Activated CD8-positive, alpha-beta memory T cell treated with anti-CD3 and anti-CD28 coated beads for 1 hour (primary cell): Measurements from ENCODE around the gene CABCOCO1.

Experiments
- DNase-seq, 2 donors: peaks; one replicate each; pipeline ENCODE4 v3.0.0-alpha.2; 2020; ENCODE audit warnings: low read depth in 1 of 2; ENCODE audit errors: extremely low read depth in 1 of 2

CABCOCO1 gene

DNA sequence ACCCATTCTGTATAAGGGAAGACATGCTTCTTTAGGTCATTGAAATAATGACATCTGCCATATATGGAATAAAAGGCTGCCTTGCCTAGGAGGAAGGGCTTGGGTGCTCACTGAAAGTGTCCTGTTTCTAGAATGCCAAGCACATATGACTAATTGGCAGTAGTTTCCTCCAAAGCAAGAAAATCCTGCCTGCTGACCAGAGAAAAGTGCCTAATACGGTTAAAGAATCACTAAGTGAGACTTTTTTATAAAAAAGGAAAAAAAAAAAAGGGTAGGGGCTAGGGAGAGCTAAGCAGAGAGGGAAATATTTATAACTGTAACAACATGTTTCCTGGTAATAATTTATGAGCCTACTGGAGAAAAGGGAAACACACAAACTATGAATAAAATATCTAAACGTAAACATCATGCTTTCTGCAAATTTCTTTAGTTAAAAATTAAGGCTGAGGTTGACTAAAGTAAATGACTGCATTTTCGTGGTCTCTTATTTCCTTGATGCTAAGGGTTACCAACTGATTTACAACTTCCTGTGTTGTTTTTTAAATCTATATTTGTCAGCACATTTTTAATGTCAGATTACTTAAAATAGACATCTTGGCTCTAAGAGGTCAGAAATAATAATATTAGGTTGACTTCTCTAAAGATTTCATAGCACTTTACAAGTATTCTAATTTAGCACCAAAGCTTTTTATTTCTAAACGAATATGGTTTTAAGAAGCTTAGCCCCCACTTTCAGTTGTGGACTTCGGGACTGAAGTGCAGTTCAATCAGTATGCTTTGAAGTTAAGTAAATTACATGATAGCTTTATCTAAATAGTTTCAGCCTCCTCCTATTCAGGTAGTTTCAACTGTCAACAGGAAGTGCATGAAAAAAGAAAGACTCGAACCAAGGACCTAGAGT lies 89.6 kb downstream of the CABCOCO1 start:
- no peak for DNase-seq

DNA sequence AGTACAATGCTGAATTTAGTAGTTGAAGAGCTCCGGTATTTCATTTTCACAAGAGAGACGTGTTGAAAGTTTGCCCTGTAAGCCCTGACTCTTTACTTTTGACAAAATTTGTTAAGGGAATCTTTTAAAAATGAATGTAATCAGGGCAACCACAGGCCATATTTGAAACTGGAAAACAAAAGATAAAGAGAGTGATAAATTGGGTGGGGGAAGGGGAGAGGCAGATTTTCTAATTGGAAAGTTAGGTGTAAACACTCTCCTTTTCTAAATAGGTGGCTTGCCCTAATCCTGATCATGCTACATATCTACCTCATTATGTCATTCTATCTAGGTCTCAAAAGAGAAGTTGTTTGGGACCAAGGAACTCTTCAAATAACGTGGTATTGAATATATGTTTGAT lies 90.7 kb downstream of the CABCOCO1 start:
- DNase-seq: no peak

DNA sequence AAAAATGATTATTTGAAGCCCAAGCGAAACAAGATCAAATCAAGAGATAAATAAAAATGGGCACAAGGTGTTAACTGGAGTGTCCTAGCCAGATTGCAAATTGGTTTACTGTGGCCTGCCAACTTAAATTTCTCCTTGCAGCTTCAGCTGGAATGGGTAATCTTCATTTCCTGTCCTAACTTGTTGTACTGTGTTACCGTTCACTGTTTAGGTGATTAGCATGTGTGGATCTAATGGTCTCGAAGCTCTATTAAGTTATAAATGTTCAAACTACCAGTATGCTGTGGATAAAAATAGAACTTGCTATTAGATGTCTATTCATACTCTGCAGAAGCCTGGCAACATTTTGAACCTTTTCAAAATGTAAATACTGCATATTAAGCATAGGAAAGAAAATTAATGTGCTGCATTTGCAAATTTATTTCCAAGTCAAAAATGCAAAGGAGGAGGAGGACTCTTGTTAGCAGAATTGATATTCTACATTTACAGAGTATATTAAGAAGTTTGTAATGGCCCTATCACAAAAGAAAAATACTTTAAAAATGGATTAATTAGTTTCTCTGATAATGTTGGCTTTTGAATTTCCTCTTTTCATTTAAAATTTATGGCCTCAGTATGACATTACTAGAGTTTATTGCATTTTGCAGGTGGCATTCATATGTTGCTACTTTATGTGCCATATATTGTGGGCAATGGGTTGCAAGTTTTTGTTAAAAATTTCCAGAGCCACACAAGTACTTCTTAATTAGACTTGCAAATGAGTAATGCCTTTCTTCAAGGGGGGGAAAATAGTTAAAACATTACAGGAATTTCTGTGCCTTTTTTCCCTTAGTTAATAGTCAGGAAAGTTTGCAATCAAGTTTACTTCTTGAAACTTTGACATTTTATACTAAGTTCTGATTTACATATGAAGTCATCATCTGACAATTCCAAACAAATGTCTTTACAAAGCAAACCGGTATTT lies 92.1 kb downstream of the CABCOCO1 start:
- DNase-seq: no peak

DNA sequence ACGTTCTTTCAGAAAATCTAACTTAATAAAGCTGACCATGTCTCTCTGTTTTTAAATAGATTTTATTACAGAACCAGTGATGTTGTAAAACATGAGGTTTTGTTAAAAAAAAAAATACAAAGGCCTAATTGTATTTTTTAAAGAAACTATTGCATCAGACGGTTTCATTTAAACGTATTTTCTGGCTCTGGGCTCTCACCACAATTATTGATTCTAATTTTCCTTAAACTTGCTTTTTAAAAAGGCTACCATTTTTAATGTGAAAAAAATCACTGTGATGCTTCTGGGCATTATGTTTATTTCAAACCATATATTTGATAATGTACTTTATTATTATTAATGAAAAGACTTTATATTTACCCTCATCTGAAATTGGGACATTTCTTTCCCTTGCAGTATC lies 94.3 kb downstream of the CABCOCO1 start:
- DNase-seq: no peak

DNA sequence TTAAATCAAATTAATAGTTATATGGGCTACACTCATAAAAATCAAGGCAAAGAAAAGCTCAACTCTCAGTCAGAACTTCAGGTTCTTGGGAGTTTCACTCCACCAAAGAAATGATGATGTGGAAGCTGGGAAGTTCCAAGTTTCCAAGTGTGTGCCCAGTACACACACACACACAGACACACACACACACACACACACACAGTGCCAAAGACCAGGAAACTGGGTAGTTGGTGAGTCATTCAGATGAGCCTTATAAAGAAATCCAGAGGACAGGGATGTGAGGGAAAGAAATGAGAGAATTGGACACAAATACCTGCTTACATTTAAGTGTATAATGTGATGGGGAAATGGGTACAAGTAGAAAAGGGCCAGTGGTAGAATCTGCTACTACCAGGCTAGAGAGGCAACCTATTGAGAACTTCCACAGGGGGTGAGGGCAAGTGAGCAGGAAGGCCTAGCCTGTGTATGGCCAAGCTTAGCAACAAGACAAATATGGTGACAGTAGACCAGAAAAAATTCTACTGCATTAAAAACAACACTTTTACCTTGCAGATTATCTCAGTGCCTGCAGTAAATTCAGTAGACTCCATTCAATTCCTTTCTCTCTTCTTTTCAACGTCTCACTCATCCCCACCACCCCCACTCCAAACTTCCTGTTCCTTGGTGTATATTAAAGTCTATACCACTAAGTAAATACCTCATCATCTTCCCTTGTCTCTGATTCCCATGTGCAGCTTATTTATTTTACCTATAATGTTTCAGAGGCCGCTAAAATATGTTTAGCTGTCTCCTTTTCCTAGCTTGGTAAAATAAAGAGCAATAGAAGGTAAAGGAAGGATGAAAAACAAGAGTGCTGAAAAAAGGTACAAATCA lies 95.0 kb downstream of the CABCOCO1 start:
- DNase-seq: no peak

DNA sequence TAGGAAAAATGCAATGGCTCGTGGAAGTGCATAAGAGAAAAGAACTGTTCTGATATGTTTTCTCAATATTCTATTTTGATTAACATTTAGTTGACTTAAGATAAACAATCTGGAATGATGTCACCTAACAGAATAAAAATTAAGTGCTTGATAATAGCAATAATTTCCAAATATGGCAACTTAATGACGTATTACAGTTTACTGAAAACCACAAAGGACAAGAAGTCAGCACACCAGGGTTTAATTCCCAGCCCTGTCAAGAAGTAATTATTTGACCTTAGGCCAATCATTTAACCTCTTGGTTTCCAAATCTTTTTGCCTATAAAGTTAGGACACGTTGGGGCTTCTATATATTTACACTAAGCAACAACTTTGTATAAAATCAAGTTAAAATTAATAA lies 95.7 kb downstream of the CABCOCO1 start:
- DNase-seq: no peak

- no peak for DNase-seq
Observed at GRCh38 chr10:61759751-61760150, 97.0 kb downstream of the CABCOCO1 start.

DNA sequence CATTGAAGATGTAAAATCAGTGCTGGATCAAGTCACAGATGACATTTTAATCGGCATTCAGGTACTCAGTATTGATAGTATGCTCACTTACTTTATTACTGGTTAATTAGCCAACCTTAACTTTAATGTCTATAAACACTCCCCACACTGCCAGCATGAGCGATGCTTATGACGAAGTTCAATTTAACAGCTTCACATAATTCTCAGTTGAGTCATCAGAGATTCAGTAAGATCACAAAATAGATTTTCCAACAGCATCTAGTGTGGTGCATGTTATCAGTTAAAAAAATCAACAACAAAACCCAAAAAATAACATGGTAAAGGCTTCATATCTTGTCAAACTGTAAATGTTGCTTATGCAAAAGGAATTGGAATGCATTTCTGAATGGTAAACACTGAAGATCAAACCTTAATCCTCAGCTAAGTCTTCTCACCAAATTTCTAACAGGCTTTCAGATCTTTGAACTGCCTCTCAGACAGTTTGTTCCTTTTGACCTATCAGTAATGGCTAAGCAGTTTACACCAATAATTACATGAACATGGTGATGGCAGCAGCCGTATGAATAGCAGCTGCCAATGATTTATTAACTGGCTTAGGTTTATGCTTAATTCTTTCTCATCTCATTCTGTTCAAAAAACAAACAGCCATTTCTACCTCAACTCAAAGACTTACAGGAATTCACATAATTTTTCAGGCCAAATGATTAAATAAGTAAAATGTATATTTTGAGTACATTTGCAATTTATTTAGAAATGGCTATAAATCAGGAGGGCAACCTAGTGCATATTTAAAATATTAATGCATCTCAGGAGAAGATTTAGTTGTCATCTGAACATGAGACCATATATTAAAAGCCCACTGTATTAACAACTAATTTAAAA lies 98.5 kb downstream of the CABCOCO1 start:
- no peak for DNase-seq

DNA sequence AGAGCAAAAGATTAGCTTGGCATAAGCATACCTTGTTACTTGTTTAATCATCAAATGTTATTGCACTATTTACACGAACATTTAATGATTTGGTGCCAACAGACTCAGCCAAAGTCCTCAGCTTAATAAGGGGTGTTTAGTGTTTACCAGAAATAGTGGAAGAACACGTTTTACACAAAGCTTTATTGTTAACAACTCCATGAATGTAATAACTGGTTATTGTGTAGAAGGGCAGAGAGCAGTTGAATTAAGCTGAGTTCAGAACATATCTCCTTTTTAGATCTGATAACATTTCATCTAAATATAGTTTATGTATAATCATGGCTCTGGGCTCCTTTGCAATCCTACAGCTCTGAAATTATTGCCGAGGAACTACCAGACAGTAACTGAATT lies 99.1 kb downstream of the CABCOCO1 start:
- DNase-seq: no peak

DNA sequence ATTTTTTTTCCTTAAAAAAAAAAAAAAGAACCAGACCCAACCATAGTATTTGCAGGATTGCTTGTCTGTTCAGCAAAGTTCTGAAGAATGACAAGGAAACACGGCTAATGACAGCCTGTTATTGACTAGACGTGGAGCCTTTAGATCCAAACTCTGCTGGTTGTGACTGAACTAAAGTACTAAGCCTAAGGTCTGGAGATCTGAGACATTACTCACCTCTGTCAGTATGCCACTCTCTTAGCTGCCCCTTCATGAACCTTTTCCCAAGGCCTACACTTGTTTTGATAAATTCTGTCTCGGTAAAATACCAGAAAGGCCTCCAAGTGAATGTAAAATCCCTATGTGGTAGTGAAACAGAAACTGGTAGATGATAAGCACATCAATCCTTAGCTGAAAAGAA lies 101.0 kb downstream of the CABCOCO1 start:
- no peak for DNase-seq

DNA sequence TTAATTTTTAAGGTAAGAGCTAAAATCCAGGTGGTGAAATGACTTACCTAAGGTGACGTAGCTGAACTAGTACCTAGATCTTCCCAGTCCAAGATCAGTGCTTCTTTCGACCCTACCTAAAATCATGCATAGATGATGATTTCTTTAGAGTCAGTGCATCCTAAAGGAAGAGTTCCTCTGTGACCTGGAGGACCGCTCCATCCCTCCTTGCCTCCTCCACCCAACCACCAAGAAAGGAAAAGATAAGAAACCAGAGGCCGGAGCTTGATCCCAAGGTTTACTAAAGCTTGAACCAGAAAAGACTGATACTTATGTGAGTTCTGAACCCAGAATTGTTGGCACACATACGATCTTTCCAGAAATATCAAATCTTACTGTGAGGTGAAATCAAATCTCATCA lies 101.8 kb downstream of the CABCOCO1 start:
- no peak for DNase-seq

DNA sequence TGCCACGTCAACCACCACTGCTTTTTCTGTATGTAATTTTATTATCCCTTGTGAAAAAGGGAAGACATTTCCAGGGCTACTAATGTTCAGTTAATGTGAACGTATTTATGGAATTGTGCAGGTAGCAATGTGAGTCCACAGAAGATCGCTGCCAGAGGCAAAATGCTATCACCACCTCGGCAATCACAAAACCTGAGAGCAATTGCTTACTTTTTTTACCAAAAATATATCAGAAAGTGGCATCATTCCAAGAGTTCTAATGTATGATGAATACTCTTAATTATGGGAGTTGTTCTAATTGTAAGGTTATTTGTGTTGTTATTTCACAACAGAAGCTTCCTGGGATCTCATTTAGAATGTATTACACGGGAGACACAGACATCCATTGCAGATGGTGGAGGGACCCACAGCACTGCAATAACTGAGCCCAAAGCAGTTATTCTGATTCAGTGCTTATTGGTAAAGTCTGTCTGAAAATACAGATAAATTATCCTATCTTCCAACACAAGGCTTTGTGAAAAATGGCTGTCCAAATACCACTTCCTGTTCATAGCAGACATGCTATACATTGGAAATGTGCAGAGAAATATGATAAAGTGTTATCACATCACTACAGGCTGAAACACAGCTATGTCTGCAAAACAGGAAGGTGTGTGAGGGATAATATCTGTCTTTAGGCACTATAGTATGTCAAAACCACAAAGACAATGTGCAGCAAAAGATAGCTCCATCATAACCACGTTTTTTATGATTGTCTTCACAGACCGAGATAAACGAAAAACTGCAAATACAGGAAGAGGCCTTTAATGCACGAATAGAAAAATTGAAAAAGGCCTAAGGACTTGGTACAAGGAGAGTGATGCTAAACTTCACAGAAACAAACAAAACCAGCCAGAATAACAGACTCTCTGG lies 102.7 kb downstream of the CABCOCO1 start:
- no peak for DNase-seq

DNA sequence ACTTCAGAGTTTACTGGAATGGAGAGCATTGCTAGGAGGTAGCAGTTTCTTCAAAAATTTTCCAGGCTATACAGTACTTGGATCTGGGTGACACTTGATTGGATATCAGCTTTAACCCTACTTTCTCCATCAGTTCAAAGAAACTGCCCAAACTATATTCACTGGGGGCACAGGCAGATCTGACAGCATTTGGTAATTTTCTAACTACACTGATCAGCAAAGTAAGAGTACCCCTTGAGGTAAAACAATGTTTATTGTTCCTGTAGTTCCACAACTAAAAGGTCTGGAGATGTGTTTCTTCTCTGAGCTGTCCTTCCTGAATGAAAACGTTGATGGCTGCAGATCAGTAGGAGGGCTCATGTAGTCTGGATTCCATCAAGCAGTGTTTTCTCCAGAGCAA lies 104.2 kb downstream of the CABCOCO1 start:
- DNase-seq: no peak

DNA sequence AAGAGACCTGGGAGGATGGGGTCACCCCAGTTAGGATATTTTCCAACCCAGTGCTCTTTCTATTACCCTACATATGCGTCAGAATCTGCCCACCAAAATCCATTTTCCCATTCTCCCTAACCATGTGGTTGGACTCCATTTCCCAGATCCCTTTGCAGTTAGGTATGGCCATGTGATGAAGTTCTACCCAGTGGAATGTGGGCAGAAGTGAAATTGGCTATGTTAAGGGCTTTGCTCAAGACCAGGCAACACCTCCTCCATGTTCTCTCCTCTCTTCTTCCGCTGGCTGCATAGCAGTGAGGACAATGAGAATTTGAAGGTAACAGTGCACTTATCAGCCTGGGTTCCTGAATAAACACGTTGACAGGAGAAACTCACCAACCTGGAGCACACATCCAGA lies 111.3 kb downstream of the CABCOCO1 start:
- no peak for DNase-seq

- no peak for DNase-seq
Observed at GRCh38 chr10:61775111-61775510, 112.4 kb downstream of the CABCOCO1 start.

- no peak for DNase-seq
Observed at GRCh38 chr10:61776615-61777266, 114.0 kb downstream of the CABCOCO1 start.

DNA sequence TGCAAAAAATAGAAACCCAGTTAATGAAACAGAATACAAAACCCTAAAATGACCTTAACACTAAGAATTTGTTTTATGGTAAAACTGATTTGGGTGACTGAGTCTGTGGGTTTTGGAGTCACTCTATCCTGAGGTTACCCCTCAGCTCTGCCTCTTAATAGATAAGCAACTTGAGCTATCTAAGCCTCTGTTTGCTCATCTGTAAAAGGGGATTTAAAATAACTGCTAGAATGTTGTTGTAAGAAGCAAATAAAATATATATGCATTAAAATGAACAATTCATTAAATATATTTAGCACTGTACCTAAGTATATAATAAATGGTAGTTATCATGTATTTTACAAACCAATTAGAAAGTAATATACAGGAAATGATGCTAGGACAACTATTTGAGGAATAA lies 115.4 kb downstream of the CABCOCO1 start:
- DNase-seq: no peak

DNA sequence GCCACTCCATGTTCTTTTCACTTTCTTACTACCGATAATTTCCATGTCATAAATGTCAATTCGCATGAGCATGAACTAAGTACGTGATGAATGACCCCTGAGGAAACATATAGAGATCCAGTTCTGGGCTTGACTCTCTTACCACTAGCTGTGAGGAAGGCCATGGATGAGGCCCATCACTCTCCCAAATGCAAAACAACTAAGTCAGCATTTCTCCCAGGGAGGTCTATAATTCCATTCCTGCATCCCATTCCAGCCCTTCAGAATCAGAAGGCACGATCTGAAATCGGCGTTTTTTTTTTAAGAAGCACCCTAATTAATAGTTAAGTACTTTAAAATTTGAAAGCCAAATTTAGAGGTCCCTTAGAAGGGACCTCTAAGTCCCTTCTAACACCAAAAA lies 116.5 kb downstream of the CABCOCO1 start:
- DNase-seq: no peak
